ENCODE results near the gene HIRA. TPM values are rescaled to one million over a fixed set of nuclear protein-coding genes. Genes with fewer than 3 reads are reported as not detected.

Gene HIRA
- total RNA-seq, 2 donors from 2014 or later: 23.8 to 25.7 TPM

DNA sequence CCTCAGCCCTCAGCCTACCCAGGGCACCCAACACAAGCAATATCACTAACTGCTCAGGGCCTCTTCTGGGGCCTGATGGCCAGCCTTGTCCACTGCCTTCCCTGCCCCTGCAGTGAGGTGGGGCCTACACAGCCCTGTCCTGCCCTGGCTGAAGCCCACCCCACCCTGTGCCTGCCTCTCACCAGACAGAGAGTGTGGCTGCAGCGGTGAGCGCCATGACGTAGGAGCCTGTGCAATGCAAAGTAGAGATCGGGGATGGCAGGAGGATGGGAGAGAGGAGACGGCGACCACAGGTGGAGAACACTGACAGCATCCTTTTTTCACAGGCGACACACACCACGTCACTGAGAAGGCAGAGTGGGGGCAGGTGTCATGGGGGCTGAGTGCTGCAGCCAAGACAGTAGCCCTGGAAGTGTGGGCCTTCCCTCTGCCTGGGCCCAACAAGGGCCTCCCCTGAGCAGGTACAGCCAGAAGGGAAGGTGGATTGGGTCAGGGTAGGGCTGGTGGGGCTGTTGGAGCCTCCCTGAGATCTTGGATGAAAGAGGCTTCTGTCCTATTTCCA lies 74.7 kb downstream of the HIRA start:
- H3K27me3 ChIP-seq (replicated peaks; ENCODE audit: insufficient read depth): no peaks in the 10 kb centered on the region
- peaks cover 69% of the 10 kb centered on the region for H3K36me3 ChIP-seq
- DNase-seq (ENCODE audit: low spot score) (no peak), ATAC-seq (ENCODE audit: insufficient number of reproducible peaks, low FRiP score, low read depth) (no peak)
- no peak overlapping the region for H3K27ac ChIP-seq
- H3K9me3 ChIP-seq: no peaks in the 10 kb centered on the region
- H3K4me3 ChIP-seq: no peak overlapping the region
- no peak for TF ChIP-seq CTCF (IDR thresholded peaks at IDR 0.05)
- H3K4me1 ChIP-seq (ENCODE audit: control insufficient read depth in 1 of 2, low read depth in 2 of 2): no peaks in the 10 kb centered on the region

GRCh38 chr22:19355413-19356157 lies 75.9 kb downstream of the HIRA start:
- no peaks in the 10 kb centered on the region for H3K9me3 ChIP-seq
- DNase-seq (ENCODE audit: low spot score): no peak
- TF ChIP-seq CTCF (IDR thresholded peaks at IDR 0.05): no peak

DNA sequence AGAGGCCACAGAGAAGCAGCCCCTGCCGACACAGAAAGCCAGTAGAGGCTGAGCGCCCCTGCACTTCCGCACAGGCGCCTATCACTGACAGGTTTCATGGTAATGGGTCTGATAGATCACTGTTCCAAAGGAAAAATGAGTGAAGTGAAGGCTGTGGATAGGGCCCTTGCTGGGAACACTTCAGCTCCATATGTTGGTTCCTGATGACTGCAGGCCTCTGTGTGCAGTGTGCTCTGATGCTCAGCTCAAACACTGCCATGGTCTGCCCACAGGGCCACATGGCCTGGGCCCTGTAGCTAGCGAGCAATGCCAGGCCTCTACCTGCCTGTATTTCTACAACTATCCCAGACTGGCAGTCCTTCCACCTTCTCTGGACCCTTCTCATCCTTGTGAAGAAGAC lies 77.3 kb downstream of the HIRA start:
- Histone ChIP-seq H3K27me3 (replicated peaks; ENCODE audit: insufficient read depth) (no peaks in the 10 kb centered on the region), H3K36me3 (peaks cover 70% of the 10 kb centered on the region), H3K4me1 (ENCODE audit: control insufficient read depth in 1 of 2, low read depth in 2 of 2) (no peaks in the 10 kb centered on the region), H3K4me3 (no peak overlapping the region), H3K27ac (no peak overlapping the region), H3K9me3 (no peaks in the 10 kb centered on the region)
- DNase-seq (ENCODE audit: low spot score) (no peak), ATAC-seq (ENCODE audit: insufficient number of reproducible peaks, low FRiP score, low read depth) (no peak)
- no peak for TF ChIP-seq CTCF (IDR thresholded peaks at IDR 0.05)

More at GRCh38 chr22:19355413-19356157, 75.9 kb downstream of the HIRA start:
- no peak for ATAC-seq (ENCODE audit: insufficient number of reproducible peaks, low FRiP score, low read depth)
- Histone ChIP-seq H3K36me3 (peaks cover 66% of the 10 kb centered on the region), H3K27ac (no peak overlapping the region), H3K4me3 (no peak overlapping the region), H3K27me3 (replicated peaks; ENCODE audit: insufficient read depth) (no peaks in the 10 kb centered on the region), H3K4me1 (ENCODE audit: control insufficient read depth in 1 of 2, low read depth in 2 of 2) (no peaks in the 10 kb centered on the region)

- Histone ChIP-seq H3K4me3 (no peak overlapping the region), H3K36me3 (peaks cover 63% of the 10 kb centered on the region), H3K27ac (no peak overlapping the region), H3K4me1 (ENCODE audit: control insufficient read depth in 1 of 2, low read depth in 2 of 2) (no peaks in the 10 kb centered on the region), H3K9me3 (no peaks in the 10 kb centered on the region), H3K27me3 (replicated peaks; ENCODE audit: insufficient read depth) (no peaks in the 10 kb centered on the region)
- no peak for ATAC-seq (ENCODE audit: insufficient number of reproducible peaks, low FRiP score, low read depth)
- no peak for DNase-seq (ENCODE audit: low spot score)
- no peak for TF ChIP-seq CTCF (IDR thresholded peaks at IDR 0.05)
Observed at GRCh38 chr22:19353363-19354131, 78.0 kb downstream of the HIRA start.

DNA sequence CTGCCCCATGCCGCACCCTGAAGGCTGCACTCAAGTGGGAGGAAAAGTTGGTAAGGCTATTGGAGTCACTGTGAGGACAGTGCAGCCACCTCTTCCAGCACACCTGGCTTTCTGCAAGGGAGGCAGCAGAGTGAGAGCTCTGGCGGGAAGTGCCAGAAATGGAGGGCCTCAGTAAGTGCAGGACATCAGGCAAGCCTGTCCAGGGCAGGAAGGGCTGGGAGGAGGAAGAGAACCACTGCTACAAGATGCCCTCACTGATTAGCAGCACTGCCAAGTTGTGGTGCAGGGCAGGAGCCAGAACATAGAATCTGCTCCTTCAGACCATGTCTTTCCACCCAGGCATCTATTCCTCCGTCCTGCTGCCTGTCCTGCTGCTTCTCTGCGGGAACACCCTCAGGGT lies 78.8 kb downstream of the HIRA start:
- Histone ChIP-seq H3K9me3 (no peaks in the 10 kb centered on the region), H3K4me1 (ENCODE audit: control insufficient read depth in 1 of 2, low read depth in 2 of 2) (no peaks in the 10 kb centered on the region), H3K4me3 (no peak overlapping the region), H3K27me3 (replicated peaks; ENCODE audit: insufficient read depth) (no peaks in the 10 kb centered on the region), H3K36me3 (peaks cover 55% of the 10 kb centered on the region), H3K27ac (no peak overlapping the region)
- TF ChIP-seq CTCF (IDR thresholded peaks at IDR 0.05): no peak
- DNase-seq (ENCODE audit: low spot score): no peak
- no peak for ATAC-seq (ENCODE audit: insufficient number of reproducible peaks, low FRiP score, low read depth)
